K562 (cell line): ENCODE measurements around the gene SLC5A5. TPM values are rescaled to one million over a fixed set of nuclear protein-coding genes. Genes with fewer than 3 reads are reported as not detected.

Experiments used
- BACH1 ChIP-seq: fragments of 200-800 bp; sonication (Bioruptor generic); IDR thresholded peaks from 2 replicates; pipeline ENCODE4 v1.6.1; 2016; ENCODE audit warnings: missing genetic modification characterization, missing compliant biosample characterization
- CC2D1A ChIP-seq: fragments of 450-650 bp; IDR thresholded peaks from 2 replicates; pipeline ENCODE4 v1.6.1; 2017; ENCODE audit warnings: mild to moderate bottlenecking
- CHD1 ChIP-seq: fragments of 200-600 bp; sonication (generic); IDR thresholded peaks from one replicate; pipeline ENCODE4 v1.6.1; 2012; ENCODE audit warnings: mild to moderate bottlenecking, moderate library complexity, low read length, inconsistent platforms
- FIP1L1 ChIP-seq: fragments of 200-400 bp; formaldehyde crosslinking; IDR thresholded peaks from 2 replicates; pipeline ENCODE4 v1.6.1; 2018; ENCODE audit warnings: mild to moderate bottlenecking, low read depth, low read length; ENCODE audit not compliant: poor library complexity, severe bottlenecking
- GATAD2A ChIP-seq: fragments of 450-650 bp; IDR thresholded peaks from 2 replicates; pipeline ENCODE4 v1.6.1; 2017
- HDAC3 ChIP-seq: fragments of 450-650 bp; IDR thresholded peaks from 2 replicates; pipeline ENCODE4 v1.6.1; 2018; ENCODE audit warnings: borderline replicate concordance, mild to moderate bottlenecking, moderate library complexity; ENCODE audit not compliant: partially characterized antibody
- HES1 ChIP-seq: fragments of 450-650 bp; IDR thresholded peaks from 2 replicates; pipeline ENCODE4 v1.6.1; 2016; ENCODE audit warnings: low read depth, mild to moderate bottlenecking, moderate library complexity
- MAZ ChIP-seq, 2 experiments: fragments of 450-650 bp in 1 of 2; sonication (generic) in 1 of 2; formaldehyde crosslinking; IDR thresholded peaks in 1 of 2; conservative IDR thresholded peaks in 1 of 2; 2 replicates each; pipeline versions ENCODE4 v1.4.0 to v1.5.0; 2020; ENCODE audit warnings: mild to moderate bottlenecking in 1 of 2, missing genetic modification reagents in 1 of 2
- NCOA1 ChIP-seq: fragments of 450-650 bp; IDR thresholded peaks from 2 replicates; pipeline ENCODE4 v1.6.1; 2016; ENCODE audit warnings: low read depth
- PTRF ChIP-seq: fragments of 450-650 bp; IDR thresholded peaks from 2 replicates; pipeline ENCODE4 v1.6.1; 2016; ENCODE audit warnings: mild to moderate bottlenecking, missing genetic modification characterization, missing compliant biosample characterization
- RCOR1 ChIP-seq, 2 experiments: IDR thresholded peaks; 2 replicates each; pipeline ENCODE4 v1.6.1; 2012; ENCODE audit warnings: low read depth in 2 of 2, low read length in 2 of 2, borderline replicate concordance in 1 of 2, improper control_type of control experiment in 1 of 2
- TFAM ChIP-seq: fragments of 250-450 bp; sonication (Bioruptor Pico); conservative IDR thresholded peaks from 2 replicates; pipeline ENCODE4 v1.5.0; 2021; ENCODE audit warnings: mild to moderate bottlenecking, moderate library complexity
- U2AF2 ChIP-seq: fragments of 200-400 bp; formaldehyde crosslinking; optimal IDR thresholded peaks from 2 replicates; pipeline ENCODE3; 2017; ENCODE audit warnings: low read depth, mild to moderate bottlenecking, low read length
- XRCC4 ChIP-seq: IDR thresholded peaks from one replicate; pipeline ENCODE4 v1.6.1; 2011; ENCODE audit not compliant: insufficient read depth, insufficient read length; ENCODE audit errors: extremely low read depth
- ZNF174 ChIP-seq: fragments of 250-450 bp; sonication (Bioruptor Pico); IDR thresholded peaks from 2 replicates; pipeline ENCODE4 v1.4.0; 2020; ENCODE audit warnings: mild to moderate bottlenecking
- ZNF232 ChIP-seq: sonication (generic); formaldehyde crosslinking; IDR thresholded peaks from 2 replicates; pipeline ENCODE4 v1.8.0; 2022; ENCODE audit warnings: mild to moderate bottlenecking, missing genetic modification reagents
- ZNF511 ChIP-seq: sonication (generic); formaldehyde crosslinking; IDR thresholded peaks from 2 replicates; pipeline ENCODE4 v1.8.0; 2022; ENCODE audit warnings: mild to moderate bottlenecking, missing genetic modification reagents
- ZNF512 ChIP-seq: IDR thresholded peaks from 2 replicates; pipeline ENCODE4 v1.6.1; 2016; ENCODE audit warnings: missing genetic modification characterization, missing compliant biosample characterization
- ZNF644 ChIP-seq: fragments of 200-800 bp; sonication (Bioruptor generic); IDR thresholded peaks from 2 replicates; pipeline ENCODE4 v1.6.1; 2016; ENCODE audit warnings: low read depth, missing genetic modification characterization, missing compliant biosample characterization
- ZNF707 ChIP-seq: fragments of 250-450 bp; sonication (Bioruptor Pico); conservative IDR thresholded peaks from 2 replicates; pipeline ENCODE4 v1.8.0; 2022; ENCODE audit warnings: inconsistent platforms, mild to moderate bottlenecking, moderate library complexity
- ZNF717 ChIP-seq: fragments of 250-450 bp; sonication (Bioruptor Pico); IDR thresholded peaks from 2 replicates; pipeline ENCODE4 v1.5.0; 2021
- polyA plus RNA-seq, 8 experiments: library from polyadenylated mRNA; depleted of rRNA in 4 of 8; stranded (reverse) in 5 of 8; unstranded in 3 of 8; fragments of >200 nt; fragmentation: Nextera tagmentation in 2 of 8; fragmentation: Illumina TruSeq in 1 of 8; extraction: Ambion mirVana in 2 of 8; extraction: Trizol in 1 of 8; gene quantifications; 2 replicates each; pipeline versions ENCODE4 v1.2.1 to v1.2.3, GENCODE V29; 2011 to 2014; ENCODE audit warnings: inconsistent platforms in 1 of 8, missing spikeins in 1 of 8
- total RNA-seq, 7 experiments: library from RNA; depleted of rRNA in 6 of 7; stranded (reverse); fragments of >200 nt in 6 of 7; fragmentation: Illumina TruSeq in 2 of 7; extraction: Trizol in 2 of 7; gene quantifications; 2 replicates each; pipeline versions ENCODE4 v1.2.1 to v1.2.3, GENCODE V29; 2011 to 2021; ENCODE audit warnings: low replicate concordance in 1 of 7
- TF ChIP-seq, protein P1 (sequence below): IDR thresholded peaks from 2 replicates; pipeline ENCODE4 v1.6.1; 2014; ENCODE audit warnings: antibody characterized with exemption
- TF ChIP-seq, protein P2 (sequence below): fragments of 250-450 bp; sonication (Bioruptor Pico); IDR thresholded peaks from 2 replicates; pipeline ENCODE4 v1.9.0; 2021; ENCODE audit warnings: mild to moderate bottlenecking

SLC5A5 gene
- total and polyA plus RNA-seq, 9 of the 15 experiments (the other 6 are each of a cell fraction or from before 2014, with no cell fraction given): 0.10 to 0.73 (median 0.23) TPM

DNA sequence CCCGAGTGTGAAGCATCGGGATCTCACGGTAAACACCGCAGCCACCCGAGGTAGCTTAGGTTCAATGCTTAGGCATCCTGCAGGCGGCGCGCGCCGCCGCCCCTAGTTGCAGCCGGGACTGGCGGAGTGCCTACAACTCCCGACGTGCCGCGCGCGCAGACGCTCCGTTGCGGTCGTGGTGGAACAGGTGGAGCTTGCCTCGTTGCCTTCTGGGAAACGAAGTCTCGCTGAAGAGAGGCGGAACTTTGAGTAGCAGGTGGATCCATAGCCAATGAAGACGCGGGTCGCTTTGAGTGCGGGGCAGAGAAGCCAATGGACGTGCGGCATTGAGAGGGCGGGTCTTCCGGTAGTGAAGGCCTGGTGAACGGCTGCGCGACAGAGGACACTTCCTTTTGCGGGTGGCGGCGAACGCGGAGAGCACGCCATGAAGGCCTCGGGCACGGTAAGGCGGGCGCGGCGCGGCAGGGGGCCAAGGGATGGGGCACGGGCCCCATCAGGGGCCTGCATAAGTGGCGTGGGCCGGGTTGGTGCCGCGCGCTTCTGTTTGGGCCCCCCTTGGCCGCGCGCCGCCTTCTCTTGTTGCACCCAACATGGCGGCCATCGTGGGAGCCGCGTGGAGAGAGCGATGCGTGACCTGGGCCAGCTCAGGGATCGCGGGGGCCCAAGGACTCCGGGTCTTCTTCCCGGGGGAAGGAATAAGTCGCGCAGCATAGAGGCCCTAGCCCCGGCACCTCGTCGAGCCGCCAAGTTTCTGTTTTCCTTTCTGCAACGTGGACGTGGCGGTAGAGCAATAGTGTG, 12.0 kb upstream of the SLC5A5 start, which contains the start of gene RPL18A (continued):
- TF ChIP-seq ZNF511 (CRISPR knock-in tag) (peak; percentile 91), NCOA1 (no peak), ZNF232 (no peak), BACH1 (tag) (no peak), ZNF707 (CRISPR knock-in tag) (no peak), PTRF (tag) (no peak), ZNF174 (CRISPR knock-in tag) (no peak), GATAD2A (no peak), MAZ (CRISPR knock-in tag; conservative IDR thresholded peaks at IDR 0.05 in 1 of 2, IDR thresholded peaks at IDR 0.05 in 1 of 2) (peak; percentile 66 to 67; a peak in 2 of 4 replicates), RCOR1 (IDR thresholded peaks at IDR 0.05; ENCODE audit: borderline replicate concordance in 1 of 2, low read depth in 2 of 2, low read length in 2 of 2) (peak in 1 of 2 experiments; percentile 54; a peak in 1 of 4 replicates), HES1 (no peak), HDAC3 (no peak), ZNF644 (no peak), U2AF2 (no peak), CC2D1A (no peak), TFAM (CRISPR knock-in tag) (no peak), ZNF717 (no peak), FIP1L1 (peak; percentile 91), XRCC4 (no peak), CHD1 (peak; percentile 94), ZNF512 (tag) (no peak)
- TF ChIP-seq, protein P1, sequence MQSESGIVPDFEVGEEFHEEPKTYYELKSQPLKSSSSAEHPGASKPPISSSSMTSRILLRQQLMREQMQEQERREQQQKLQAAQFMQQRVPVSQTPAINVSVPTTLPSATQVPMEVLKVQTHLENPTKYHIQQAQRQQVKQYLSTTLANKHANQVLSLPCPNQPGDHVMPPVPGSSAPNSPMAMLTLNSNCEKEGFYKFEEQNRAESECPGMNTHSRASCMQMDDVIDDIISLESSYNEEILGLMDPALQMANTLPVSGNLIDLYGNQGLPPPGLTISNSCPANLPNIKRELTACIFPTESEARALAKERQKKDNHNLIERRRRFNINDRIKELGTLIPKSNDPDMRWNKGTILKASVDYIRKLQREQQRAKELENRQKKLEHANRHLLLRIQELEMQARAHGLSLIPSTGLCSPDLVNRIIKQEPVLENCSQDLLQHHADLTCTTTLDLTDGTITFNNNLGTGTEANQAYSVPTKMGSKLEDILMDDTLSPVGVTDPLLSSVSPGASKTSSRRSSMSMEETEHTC: peak; percentile 18; the same call in 1 of the 2 replicates
- TF ChIP-seq, protein P2, sequence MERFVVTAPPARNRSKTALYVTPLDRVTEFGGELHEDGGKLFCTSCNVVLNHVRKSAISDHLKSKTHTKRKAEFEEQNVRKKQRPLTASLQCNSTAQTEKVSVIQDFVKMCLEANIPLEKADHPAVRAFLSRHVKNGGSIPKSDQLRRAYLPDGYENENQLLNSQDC: no peak
